Stomach (tissue), 9 donors: Measurements from ENCODE around the gene CREM. TPM values are rescaled to one million over a fixed set of nuclear protein-coding genes. Genes with fewer than 3 reads are reported as not detected.

Experiments used
- DNase-seq, 2 donors: peaks; one replicate each; pipeline versions ENCODE4 v3.0.0 to v3.0.0-alpha.2; 2013 to 2019
- H3K27ac ChIP-seq, 5 donors: fragments of 200-600 bp in 4 of 5; sonication (generic) in 4 of 5; one replicate each; pipeline ENCODE4 v1.5.1; 2013 to 2019; ENCODE audit warnings: mild to moderate bottlenecking in 1 of 5, moderate library complexity in 1 of 5
- H3K27me3 ChIP-seq, 3 donors: fragments of 200-600 bp; sonication (generic); one replicate each; pipeline ENCODE4 v1.5.1; 2017 to 2019; ENCODE audit warnings: mixed run types in 1 of 3
- H3K36me3 ChIP-seq, 4 donors: fragments of 200-600 bp; sonication (generic); 1 replicate in 3 of 4; 2 replicates in 1 of 4; pipeline ENCODE4 v1.5.1; 2016 to 2019
- H3K4me1 ChIP-seq, 4 donors: fragments of 200-600 bp; sonication (generic); one replicate each; pipeline ENCODE4 v1.5.1; 2016 to 2019
- H3K4me3 ChIP-seq, 4 donors: fragments of 200-600 bp; sonication (generic) in 3 of 4; one replicate each; pipeline ENCODE4 v1.5.1; 2016 to 2019; ENCODE audit warnings: mild to moderate bottlenecking in 1 of 4
- H3K9me3 ChIP-seq, 4 donors: fragments of 200-600 bp; sonication (generic); one replicate each; pipeline ENCODE4 v1.5.1; 2016 to 2019
- CTCF ChIP-seq, 7 experiments: fragments of 450-650 bp in 4 of 7; fragments of 200-600 bp in 3 of 7; sonication (generic) in 3 of 7; IDR thresholded peaks; one replicate each; pipeline ENCODE4 v1.5.1; 2016 to 2019; ENCODE audit warnings: antibody characterized with exemption in 7 of 7, control low read depth in 2 of 7, mild to moderate bottlenecking in 1 of 7
- EP300 ChIP-seq: sonication (generic); formaldehyde crosslinking; IDR thresholded peaks from one replicate; pipeline ENCODE4 v1.6.1; 2017; ENCODE audit warnings: antibody characterized with exemption
- POLR2A ChIP-seq, 4 donors: fragments of 450-650 bp; IDR thresholded peaks; one replicate each; pipeline ENCODE4 v1.6.1; 2016; ENCODE audit warnings: antibody characterized with exemption in 4 of 4, control low read depth in 2 of 4, mild to moderate bottlenecking in 1 of 4, moderate library complexity in 1 of 4
- POLR2AphosphoS5 ChIP-seq, 3 donors: sonication (generic); formaldehyde crosslinking; IDR thresholded peaks; one replicate each; pipeline ENCODE4 v1.6.1; 2016; ENCODE audit warnings: antibody characterized with exemption in 3 of 3
- WGBS, 5 donors: extraction: QIAGEN DNeasy Blood & Tissue Kit in 3 of 5; methylation state at CpG; one replicate each; pipeline versions ENCODE4 v1.1.5 to v1.1.7; 2013 to 2018; 5-methylcytosine and 5-hydroxymethylcytosine counted together
- intact Hi-C: fragments of 100-400 bp; cut with DNase I; formaldehyde crosslinking; loops from one replicate; pipeline ENCODE4 v1.15.1; 2023; ENCODE audit warnings: low total_unique reads
- polyA plus RNA-seq, 3 donors: library from polyadenylated mRNA; stranded (reverse); fragments of 200-250 nt; gene quantifications; one replicate each; pipeline ENCODE4 v1.2.3, GENCODE V29; 2013
- total RNA-seq, 5 donors: library from RNA; depleted of rRNA; stranded (reverse); fragments of >200 nt; gene quantifications; one replicate each; pipeline versions ENCODE4 v1.1.0 to v1.2.3, GENCODE V29; 2014 to 2016
- donor health status: healthy with polysubstance abuse.
- donor health status: Bipolar disorder and iron deficiency.
- donor health status: healthy.

Gene CREM
- total and polyA plus RNA-seq, 8 donors, result 9.6 to 67.8 (median 32.7) TPM

GRCh38 chr10:35153716-35154115 lies 27.1 kb downstream of the CREM start:
- Histone ChIP-seq H3K4me1 (peaks cover 0 to 22% (median 12%) of the 10 kb centered on the region in 4 donors), H3K27me3 (no peaks in the 10 kb centered on the region), H3K36me3 (peaks cover 0 to 8% (median 0%) of the 10 kb centered on the region in 4 donors), H3K9me3 (no peaks in the 10 kb centered on the region), H3K27ac (no peak overlapping the region), H3K4me3 (no peak overlapping the region)
- no peak for DNase-seq
- no peak for TF ChIP-seq POLR2AphosphoS5 (IDR thresholded peaks at IDR 0.05)
- no peak for TF ChIP-seq CTCF (IDR thresholded peaks at IDR 0.05)
- TF ChIP-seq EP300, result no peak
- TF ChIP-seq POLR2A (IDR thresholded peaks at IDR 0.05), result no peak
- intact Hi-C loops, result no loop called here
- WGBS, 5 donors, result 21 to 45% (median 23%) methylated on average over 4 of the region's 4 CpGs

- DNase-seq, result no peak
- no peaks in the 10 kb centered on the region for H3K27me3 ChIP-seq
- intact Hi-C loops, result no loop called here
- H3K4me3 ChIP-seq, result no peak overlapping the region
- peaks cover 0 to 4% (median 0%) of the 10 kb centered on the region in 4 donors for H3K36me3 ChIP-seq
- WGBS, 5 donors, result 95 to 100% (median 97%) methylated on average over 1 of the region's 1 CpG
- H3K27ac ChIP-seq, result no peak overlapping the region
- H3K4me1 ChIP-seq, result no peaks in the 10 kb centered on the region
- TF ChIP-seq POLR2AphosphoS5 (IDR thresholded peaks at IDR 0.05), result no peak
- TF ChIP-seq CTCF (IDR thresholded peaks at IDR 0.05), result no peak
- no peak for TF ChIP-seq POLR2A (IDR thresholded peaks at IDR 0.05)
- TF ChIP-seq EP300, result no peak
- no peaks in the 10 kb centered on the region for H3K9me3 ChIP-seq
These were observed 34.1 kb downstream of the CREM start for GRCh38 chr10:35160743-35161142.

GRCh38 chr10:35161906-35162305 lies 35.3 kb downstream of the CREM start:
- H3K4me3 ChIP-seq, result no peak overlapping the region
- intact Hi-C loops, result no loop called here
- 95 to 98% (median 96%) methylated on average over 2 of the region's 2 CpGs for WGBS, 5 donors

GRCh38 chr10:35165136-35165535 lies 38.5 kb downstream of the CREM start:
- Histone ChIP-seq H3K27me3 (no peaks in the 10 kb centered on the region), H3K27ac (no peak overlapping the region), H3K4me1 (no peaks in the 10 kb centered on the region), H3K9me3 (peaks cover 0 to 4% (median 0%) of the 10 kb centered on the region in 4 donors), H3K4me3 (no peak overlapping the region), H3K36me3 (no peaks in the 10 kb centered on the region)
- DNase-seq, result no peak
- intact Hi-C loops, result no loop called here
- TF ChIP-seq EP300, result no peak
- no peak for TF ChIP-seq POLR2A (IDR thresholded peaks at IDR 0.05)
- no peak for TF ChIP-seq POLR2AphosphoS5 (IDR thresholded peaks at IDR 0.05)
- no peak for TF ChIP-seq CTCF (IDR thresholded peaks at IDR 0.05)
- 83 to 95% (median 86%) methylated on average over 4 of the region's 4 CpGs for WGBS, 5 donors

More at GRCh38 chr10:35161906-35162305, 35.3 kb downstream of the CREM start:
- no peaks in the 10 kb centered on the region for H3K9me3 ChIP-seq
- H3K27ac ChIP-seq, result no peak overlapping the region
- TF ChIP-seq CTCF (IDR thresholded peaks at IDR 0.05) (no peak), POLR2AphosphoS5 (IDR thresholded peaks at IDR 0.05) (no peak), EP300 (no peak), POLR2A (IDR thresholded peaks at IDR 0.05) (no peak)
- H3K4me1 ChIP-seq, result no peaks in the 10 kb centered on the region
- no peaks in the 10 kb centered on the region for H3K27me3 ChIP-seq
- no peak for DNase-seq
- H3K36me3 ChIP-seq, result peaks cover 0 to 4% (median 0%) of the 10 kb centered on the region in 4 donors
